ENCODE measurements around the gene KRTAP10-8.
"Not testable (repeated sequence)": the region's sequence is repeated elsewhere in the genome, so short reads cannot be mapped to it uniquely, and the experiment has no call there.

Gene KRTAP10-8

DNA sequence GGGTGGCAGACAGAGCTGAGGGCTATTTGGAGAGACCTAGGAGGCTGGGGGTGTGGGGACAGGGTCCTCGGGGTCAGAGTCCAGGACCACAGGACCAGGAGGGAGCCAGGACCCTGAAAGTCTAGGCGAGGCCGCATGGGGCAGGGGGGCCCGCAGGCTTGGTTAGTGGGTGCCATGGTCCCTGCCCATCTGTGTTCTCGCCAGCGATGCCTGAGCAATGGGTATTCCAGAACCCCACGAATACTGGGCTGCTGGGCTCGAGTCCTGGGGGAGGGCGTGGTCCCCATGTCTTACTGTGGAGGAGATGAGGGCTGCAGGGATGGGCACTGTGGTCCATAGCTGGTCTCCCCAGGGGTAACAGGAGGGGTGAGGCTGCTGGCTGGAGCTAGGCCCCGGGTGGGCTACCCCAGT lies 21.6 kb upstream of the KRTAP10-8 start:
- in situ Hi-C loops (cut with HindIII; ENCODE audit: low pct_ligation_motif_present, low sequenced_read_pairs) = no loop called here
- DNase-seq = no peak
- Histone ChIP-seq H3K27me3 (replicated peaks) (peaks cover 11% of the 10 kb centered on the region), H3K4me3 (ENCODE audit: low read depth, low read length) (no peak overlapping the region), H3K36me3 (replicated peaks) (no peaks in the 10 kb centered on the region), H3K27ac (no peak overlapping the region)
- TF ChIP-seq, protein P1, sequence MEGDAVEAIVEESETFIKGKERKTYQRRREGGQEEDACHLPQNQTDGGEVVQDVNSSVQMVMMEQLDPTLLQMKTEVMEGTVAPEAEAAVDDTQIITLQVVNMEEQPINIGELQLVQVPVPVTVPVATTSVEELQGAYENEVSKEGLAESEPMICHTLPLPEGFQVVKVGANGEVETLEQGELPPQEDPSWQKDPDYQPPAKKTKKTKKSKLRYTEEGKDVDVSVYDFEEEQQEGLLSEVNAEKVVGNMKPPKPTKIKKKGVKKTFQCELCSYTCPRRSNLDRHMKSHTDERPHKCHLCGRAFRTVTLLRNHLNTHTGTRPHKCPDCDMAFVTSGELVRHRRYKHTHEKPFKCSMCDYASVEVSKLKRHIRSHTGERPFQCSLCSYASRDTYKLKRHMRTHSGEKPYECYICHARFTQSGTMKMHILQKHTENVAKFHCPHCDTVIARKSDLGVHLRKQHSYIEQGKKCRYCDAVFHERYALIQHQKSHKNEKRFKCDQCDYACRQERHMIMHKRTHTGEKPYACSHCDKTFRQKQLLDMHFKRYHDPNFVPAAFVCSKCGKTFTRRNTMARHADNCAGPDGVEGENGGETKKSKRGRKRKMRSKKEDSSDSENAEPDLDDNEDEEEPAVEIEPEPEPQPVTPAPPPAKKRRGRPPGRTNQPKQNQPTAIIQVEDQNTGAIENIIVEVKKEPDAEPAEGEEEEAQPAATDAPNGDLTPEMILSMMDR (IDR thresholded peaks at IDR 0.05; ENCODE audit: low read depth, low read length, missing control alignments) = no peak

DNA sequence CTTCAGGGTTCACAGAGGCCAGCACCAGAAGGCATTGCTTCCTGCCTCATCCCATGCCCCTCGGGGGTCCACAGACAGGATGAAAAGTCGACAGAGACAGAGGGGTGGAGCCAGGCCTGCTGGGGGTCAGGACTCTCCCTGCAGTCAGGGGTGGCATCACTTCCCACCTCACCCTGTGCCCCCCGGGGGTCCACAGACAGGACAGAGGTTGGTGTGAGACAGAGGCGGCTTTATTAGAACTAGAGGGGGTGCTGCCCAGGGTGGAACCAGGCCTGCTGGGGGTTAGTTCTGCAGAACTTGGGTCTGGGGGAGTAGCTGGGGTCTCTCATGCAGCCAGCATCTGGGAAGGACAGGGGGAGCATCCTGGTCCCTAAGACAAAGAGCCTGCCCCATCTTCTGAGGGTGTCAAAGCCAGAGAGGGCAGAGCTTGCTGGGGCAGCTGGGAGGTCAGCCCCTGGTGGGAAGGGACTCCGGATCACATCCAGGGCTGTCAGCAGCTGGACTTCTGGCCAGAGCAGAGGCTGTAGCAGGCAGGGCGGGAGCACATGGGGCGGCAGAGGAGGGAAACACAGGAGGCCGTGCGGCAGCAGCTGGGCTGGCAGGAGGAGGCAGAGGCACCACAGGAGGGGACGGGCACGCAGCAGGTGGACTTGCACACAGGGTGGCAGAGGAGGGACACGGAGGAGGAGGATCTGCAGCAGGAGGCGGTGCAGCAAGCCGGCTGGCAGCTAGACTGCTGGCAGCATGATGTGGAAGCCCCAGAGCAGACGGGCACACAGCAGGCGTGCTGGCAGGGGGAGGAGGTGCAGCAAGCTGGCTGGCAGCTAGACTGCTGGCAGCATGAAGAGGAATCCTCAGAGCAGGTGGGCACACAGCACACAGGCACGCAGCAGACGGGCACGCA lies 20.7 kb upstream of the KRTAP10-8 start:
- H3K27ac ChIP-seq; in situ Hi-C loops (cut with HindIII; ENCODE audit: low pct_ligation_motif_present, low sequenced_read_pairs); DNase-seq; H3K36me3 ChIP-seq (replicated peaks); H3K4me3 ChIP-seq (ENCODE audit: low read depth, low read length): not testable (repeated sequence)
- peaks cover 11% of the 10 kb centered on the region for H3K27me3 ChIP-seq (replicated peaks)

DNA sequence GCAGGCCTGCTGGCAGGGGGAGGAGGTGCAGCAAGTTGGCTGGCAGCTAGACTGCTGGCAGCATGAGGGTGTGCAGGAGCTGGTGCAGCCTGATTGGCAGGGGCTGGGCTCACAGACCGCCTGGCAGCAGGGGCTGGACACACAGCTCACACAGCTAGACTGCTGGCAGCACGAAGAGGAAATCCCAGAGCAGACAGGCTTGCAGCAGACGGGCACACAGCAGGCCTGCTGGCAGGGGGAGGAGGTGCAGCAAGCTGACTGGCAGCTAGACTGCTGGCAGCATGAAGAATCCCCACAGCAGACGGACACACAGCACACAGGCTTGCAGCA lies 20.1 kb upstream of the KRTAP10-8 start:
- in situ Hi-C loops (cut with HindIII; ENCODE audit: low pct_ligation_motif_present, low sequenced_read_pairs); DNase-seq; H3K4me3 ChIP-seq (ENCODE audit: low read depth, low read length); H3K36me3 ChIP-seq (replicated peaks); H3K27ac ChIP-seq: not testable (repeated sequence)
- H3K27me3 ChIP-seq (replicated peaks) = peaks cover 11% of the 10 kb centered on the region

DNA sequence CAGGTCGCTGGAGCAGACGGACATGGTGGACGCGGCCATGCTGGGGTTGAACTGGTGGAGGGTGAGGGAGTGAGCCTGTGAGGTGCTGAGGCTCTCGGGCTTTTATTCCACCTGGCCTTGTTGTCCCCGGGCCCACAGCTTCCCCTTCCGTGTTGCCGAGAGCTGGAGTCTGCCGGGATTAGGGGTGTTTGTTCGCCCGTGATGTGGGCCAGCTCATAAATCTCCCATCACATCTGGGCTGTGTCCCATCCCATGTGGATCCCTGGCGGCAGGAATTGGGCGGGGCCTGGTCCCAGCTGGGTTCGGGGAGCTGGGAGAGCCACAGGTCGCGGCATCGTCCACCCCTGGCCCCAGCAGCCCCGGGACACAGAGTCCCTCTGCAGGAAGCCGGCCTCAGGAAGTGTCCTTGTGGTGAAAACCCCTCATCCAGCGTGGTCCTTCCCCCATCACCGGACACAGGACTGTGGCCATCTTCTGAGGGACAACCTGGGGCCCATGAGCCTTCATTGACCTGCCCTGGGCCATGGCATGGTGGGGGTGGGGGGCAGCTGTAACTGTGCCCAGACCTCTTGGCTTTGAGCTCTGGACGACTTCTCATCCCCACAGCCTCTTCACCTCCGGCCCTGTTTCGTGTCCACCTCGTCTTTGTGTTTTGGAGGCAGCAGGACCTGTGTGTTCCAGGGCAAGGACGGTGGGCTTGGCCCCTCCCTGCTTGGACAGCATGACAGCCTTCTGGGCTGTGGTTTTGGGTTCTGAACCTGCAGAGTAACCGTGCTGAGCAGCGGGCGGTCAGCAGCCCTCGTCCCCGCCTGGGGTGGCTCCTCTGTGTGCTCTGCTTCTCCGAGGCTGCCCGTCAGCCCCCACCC lies 19.2 kb upstream of the KRTAP10-8 start, which contains the start of gene KRTAP10-6:
Gene KRTAP10-6 (minus strand): TSS at position 60 of the 866 bp plus-strand sequence. CDS start 21 bp downstream, at position 39.
- Histone ChIP-seq H3K27me3 (replicated peaks) (peaks cover 11% of the 10 kb centered on the region), H3K36me3 (replicated peaks) (no peaks in the 10 kb centered on the region), H3K4me3 (ENCODE audit: low read depth, low read length) (no peak within 1 kb of the TSS), H3K27ac (no peak within 1 kb of the TSS)
- TF ChIP-seq, protein P1 (IDR thresholded peaks at IDR 0.05; ENCODE audit: low read depth, low read length, missing control alignments) = no peak
- no peak for DNase-seq
- in situ Hi-C loops (cut with HindIII; ENCODE audit: low pct_ligation_motif_present, low sequenced_read_pairs) = no loop called here

DNA sequence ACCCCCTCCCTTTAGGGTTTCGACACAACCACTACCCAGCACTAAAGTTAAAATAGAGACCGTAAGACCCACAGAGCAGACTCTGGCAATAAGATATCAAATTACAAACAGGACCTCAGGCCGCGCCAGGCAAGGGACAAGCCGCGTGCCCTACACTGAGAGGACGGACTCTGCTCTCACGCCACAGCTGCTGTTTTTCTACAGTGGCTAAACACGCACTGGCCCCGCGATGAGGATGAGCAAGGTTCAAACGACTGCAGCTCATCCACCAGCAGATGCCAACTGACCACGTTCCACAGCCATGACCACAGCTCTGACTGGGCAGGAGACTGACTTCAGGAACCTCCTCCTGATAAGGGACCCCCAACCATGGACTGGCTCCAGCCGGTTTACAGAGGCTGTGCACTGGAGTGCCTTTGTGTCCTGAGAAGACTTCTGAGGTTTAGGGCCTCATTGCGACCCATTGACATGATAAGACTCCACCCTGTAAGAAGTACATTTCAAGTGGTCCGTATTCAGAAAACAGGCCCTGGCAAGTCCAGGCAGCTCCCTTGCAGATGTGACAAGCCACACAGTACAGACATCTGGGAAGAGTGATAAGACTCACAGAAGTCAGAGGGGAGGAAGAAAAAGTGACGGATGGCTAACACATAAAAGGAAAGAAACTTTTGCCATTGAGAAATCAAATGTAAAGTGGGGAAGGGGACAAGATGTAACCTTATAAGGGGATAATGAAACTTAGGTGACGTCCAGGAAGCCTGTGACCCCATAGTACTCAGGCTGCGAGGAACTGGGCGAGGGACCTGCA lies 18.1 kb upstream of the KRTAP10-8 start:
- Histone ChIP-seq H3K36me3 (replicated peaks) (no peaks in the 10 kb centered on the region), H3K27ac (no peak overlapping the region), H3K27me3 (replicated peaks) (peaks cover 13% of the 10 kb centered on the region), H3K4me3 (ENCODE audit: low read depth, low read length) (no peak overlapping the region)
- TF ChIP-seq, protein P1 (IDR thresholded peaks at IDR 0.05; ENCODE audit: low read depth, low read length, missing control alignments) = no peak
- in situ Hi-C loops (cut with HindIII; ENCODE audit: low pct_ligation_motif_present, low sequenced_read_pairs) = no loop called here
- DNase-seq = no peak

DNA sequence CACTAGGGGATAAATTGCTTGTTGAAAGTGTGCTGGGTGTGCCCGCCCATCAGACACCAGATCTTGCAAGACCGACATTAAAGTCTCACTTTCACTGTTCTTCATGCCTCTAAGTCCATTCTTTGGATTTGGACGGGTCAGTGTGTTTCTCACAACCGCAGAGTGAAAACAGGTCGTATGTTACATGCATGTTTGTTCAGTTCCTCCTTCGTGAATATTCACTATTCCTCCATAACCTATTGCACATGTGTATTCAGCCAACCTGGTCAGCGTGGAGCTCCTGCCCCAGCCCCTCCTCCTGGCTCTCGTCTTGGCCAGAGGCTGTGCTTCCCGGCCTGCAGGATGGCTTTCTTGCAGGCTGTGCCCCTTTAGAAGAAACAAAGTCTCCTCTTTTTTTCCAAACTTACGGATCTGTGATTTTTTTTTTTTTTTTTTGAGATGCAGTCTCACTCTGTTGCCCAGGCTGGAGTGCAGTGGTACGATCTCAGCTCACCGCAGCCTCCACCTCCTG lies 17.4 kb upstream of the KRTAP10-8 start:
- in situ Hi-C loops (cut with HindIII; ENCODE audit: low pct_ligation_motif_present, low sequenced_read_pairs) = no loop called here
- H3K27me3 ChIP-seq (replicated peaks) = peaks cover 13% of the 10 kb centered on the region
- no peak overlapping the region for H3K27ac ChIP-seq
- no peak overlapping the region for H3K4me3 ChIP-seq (ENCODE audit: low read depth, low read length)
- no peak for DNase-seq
- H3K36me3 ChIP-seq (replicated peaks) = no peaks in the 10 kb centered on the region
- TF ChIP-seq, protein P1 (IDR thresholded peaks at IDR 0.05; ENCODE audit: low read depth, low read length, missing control alignments) = no peak

All from brain microvascular endothelial cell (primary cell).